NCI-H1694 treated with DMSO at 0.1 percent for 48 hours (cell line): Measurements from ENCODE around the gene METAP2.
A peak's percentile ranks its signal among the peaks of the same experiment; 100 is the strongest.
"Not testable (repeated sequence)": the region's sequence is repeated elsewhere in the genome, so short reads cannot be mapped to it uniquely, and the experiment has no call there.

Experiments
- DNase-seq: peaks from one replicate; lab custom pipeline; 2025; lab: John Stamatoyannopoulos, UW

METAP2 gene

GRCh38 chr12:95462551-95462950, 11.4 kb upstream of the METAP2 start:
- DNase-seq = no peak

- no peak for DNase-seq
These were observed 10.9 kb upstream of the METAP2 start for GRCh38 chr12:95463050-95463449.

GRCh38 chr12:95463776-95464175, 10.2 kb upstream of the METAP2 start:
- DNase-seq = not testable (repeated sequence)

GRCh38 chr12:95465275-95465674, 8.7 kb upstream of the METAP2 start:
- no peak for DNase-seq

- no peak for DNase-seq
These were observed 3.7 kb upstream of the METAP2 start for GRCh38 chr12:95470300-95470699.

- DNase-seq = peak; percentile 34
These were observed 595 bp upstream of the METAP2 start for GRCh38 chr12:95473231-95473883.

GRCh38 chr12:95474660-95474958, 657 bp downstream of the METAP2 start:
- DNase-seq = no peak

GRCh38 chr12:95480230-95480629, 6.3 kb downstream of the METAP2 start:
- DNase-seq = no peak

GRCh38 chr12:95481072-95481471, 7.1 kb downstream of the METAP2 start:
- no peak for DNase-seq

- no peak for DNase-seq
These were observed 7.9 kb downstream of the METAP2 start for GRCh38 chr12:95481888-95482287.

- not testable (repeated sequence) for DNase-seq
These were observed 8.6 kb downstream of the METAP2 start for GRCh38 chr12:95482564-95482963.

- no peak for DNase-seq
These were observed 10.6 kb downstream of the METAP2 start for GRCh38 chr12:95484524-95484923.

- no peak for DNase-seq
These were observed 13.1 kb downstream of the METAP2 start for GRCh38 chr12:95487024-95487423.

GRCh38 chr12:95492462-95492861, 18.5 kb downstream of the METAP2 start:
- DNase-seq = no peak

GRCh38 chr12:95494888-95495287, 20.9 kb downstream of the METAP2 start:
- no peak for DNase-seq

GRCh38 chr12:95495433-95495832, 21.5 kb downstream of the METAP2 start:
- no peak for DNase-seq

- no peak for DNase-seq
These were observed 23.1 kb downstream of the METAP2 start for GRCh38 chr12:95497031-95497430.

- DNase-seq = no peak
These were observed 25.0 kb downstream of the METAP2 start for GRCh38 chr12:95498968-95499367.

- no peak for DNase-seq
These were observed 25.8 kb downstream of the METAP2 start for GRCh38 chr12:95499772-95500171.

- DNase-seq = no peak
These were observed 30.2 kb downstream of the METAP2 start for GRCh38 chr12:95504140-95504539.

- no peak for DNase-seq
These were observed 31.1 kb downstream of the METAP2 start for GRCh38 chr12:95505039-95505438.

- no peak for DNase-seq
These were observed 33.0 kb downstream of the METAP2 start for GRCh38 chr12:95506707-95507523.

GRCh38 chr12:95509300-95509699, 35.3 kb downstream of the METAP2 start:
- DNase-seq = no peak

- DNase-seq = no peak
These were observed 38.0 kb downstream of the METAP2 start for GRCh38 chr12:95511977-95512376.
